ENCODE results near the gene AKR1A1. TPM values are rescaled to one million over a fixed set of nuclear protein-coding genes. Genes with fewer than 3 reads are reported as not detected.
A peak's percentile ranks its signal among the peaks of the same experiment; 100 is the strongest.
"Not testable (repeated sequence)": the region's sequence is repeated elsewhere in the genome, so short reads cannot be mapped to it uniquely, and the experiment has no call there.

The AKR1A1 gene
- total RNA-seq, 1 donor from 2014 or later, result 203 TPM

GRCh38 chr1:45508295-45509151 lies 42.1 kb upstream of the AKR1A1 start:
- peaks cover 55% of the 10 kb centered on the region for H3K36me3 ChIP-seq
- H3K4me3 ChIP-seq, result no peak overlapping the region
- ATAC-seq, result peak; percentile 16 to 28
- no peak overlapping the region for H3K27ac ChIP-seq
- no peak for DNase-seq
- H3K4me1 ChIP-seq, result peaks cover 16% of the 10 kb centered on the region
- TF ChIP-seq, protein P1, sequence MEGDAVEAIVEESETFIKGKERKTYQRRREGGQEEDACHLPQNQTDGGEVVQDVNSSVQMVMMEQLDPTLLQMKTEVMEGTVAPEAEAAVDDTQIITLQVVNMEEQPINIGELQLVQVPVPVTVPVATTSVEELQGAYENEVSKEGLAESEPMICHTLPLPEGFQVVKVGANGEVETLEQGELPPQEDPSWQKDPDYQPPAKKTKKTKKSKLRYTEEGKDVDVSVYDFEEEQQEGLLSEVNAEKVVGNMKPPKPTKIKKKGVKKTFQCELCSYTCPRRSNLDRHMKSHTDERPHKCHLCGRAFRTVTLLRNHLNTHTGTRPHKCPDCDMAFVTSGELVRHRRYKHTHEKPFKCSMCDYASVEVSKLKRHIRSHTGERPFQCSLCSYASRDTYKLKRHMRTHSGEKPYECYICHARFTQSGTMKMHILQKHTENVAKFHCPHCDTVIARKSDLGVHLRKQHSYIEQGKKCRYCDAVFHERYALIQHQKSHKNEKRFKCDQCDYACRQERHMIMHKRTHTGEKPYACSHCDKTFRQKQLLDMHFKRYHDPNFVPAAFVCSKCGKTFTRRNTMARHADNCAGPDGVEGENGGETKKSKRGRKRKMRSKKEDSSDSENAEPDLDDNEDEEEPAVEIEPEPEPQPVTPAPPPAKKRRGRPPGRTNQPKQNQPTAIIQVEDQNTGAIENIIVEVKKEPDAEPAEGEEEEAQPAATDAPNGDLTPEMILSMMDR (IDR thresholded peaks at IDR 0.05), result no peak
- no peaks in the 10 kb centered on the region for H3K27me3 ChIP-seq (ENCODE audit: low read depth)
- intact Hi-C loops (cut with DNase I), result no loop called here
- no peaks in the 10 kb centered on the region for H3K9me3 ChIP-seq

- Histone ChIP-seq H3K27me3 (ENCODE audit: low read depth) (no peaks in the 10 kb centered on the region), H3K27ac (no peak overlapping the region), H3K36me3 (peaks cover 73% of the 10 kb centered on the region), H3K4me1 (peaks cover 16% of the 10 kb centered on the region), H3K9me3 (no peaks in the 10 kb centered on the region), H3K4me3 (no peak overlapping the region)
- intact Hi-C loops (cut with DNase I), result loop anchor here (5.0 kb wide), 1 partner anchor 62 kb away; no protein-coding TSS in a partner anchor
- DNase-seq (no peak), ATAC-seq (peak; percentile 9 to 66)
- TF ChIP-seq, protein P1 (IDR thresholded peaks at IDR 0.05), result no peak
Measured at GRCh38 chr1:45510036-45510971, 40.3 kb upstream of the AKR1A1 start.

DNA sequence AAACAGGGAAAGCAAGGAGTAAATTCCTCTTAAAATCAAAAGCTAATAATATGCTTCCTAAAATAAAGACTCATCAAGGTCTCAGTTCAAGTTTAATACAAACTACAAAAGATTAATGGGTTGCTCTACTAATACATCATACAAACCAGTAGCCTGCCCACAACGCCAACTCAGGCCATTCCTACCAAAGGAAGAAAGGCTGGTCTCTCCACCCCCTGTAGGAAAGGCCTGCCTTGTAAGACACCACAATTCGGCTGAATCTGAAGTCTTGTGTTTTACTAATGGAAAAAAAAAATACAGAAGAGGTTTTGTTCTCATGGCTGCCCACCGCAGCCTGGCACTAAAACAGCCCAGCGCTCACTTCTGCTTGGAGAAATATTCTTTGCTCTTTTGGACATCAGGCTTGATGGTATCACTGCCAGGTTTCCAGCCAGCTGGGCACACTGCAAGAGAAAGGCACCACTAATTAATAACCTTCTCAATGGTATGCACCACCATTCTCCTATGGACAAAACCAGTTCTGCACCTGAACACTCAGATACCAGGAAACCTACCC lies 39.6 kb upstream of the AKR1A1 start:
- H3K4me1 ChIP-seq, result peaks cover 17% of the 10 kb centered on the region
- DNase-seq (no peak), ATAC-seq (no peak)
- H3K4me3 ChIP-seq, result no peak overlapping the region
- intact Hi-C loops (cut with DNase I), result loop anchor here (5.0 kb wide), 1 partner anchor 61 kb away; no protein-coding TSS in a partner anchor
- no peaks in the 10 kb centered on the region for H3K27me3 ChIP-seq (ENCODE audit: low read depth)
- H3K9me3 ChIP-seq, result no peaks in the 10 kb centered on the region
- TF ChIP-seq, protein P1 (IDR thresholded peaks at IDR 0.05), result no peak
- peaks cover 80% of the 10 kb centered on the region for H3K36me3 ChIP-seq
- H3K27ac ChIP-seq, result no peak overlapping the region

GRCh38 chr1:45512641-45513054 lies 38.0 kb upstream of the AKR1A1 start:
- H3K4me3 ChIP-seq, result no peak overlapping the region
- ATAC-seq, result peak; percentile 75 to 76
- H3K27ac ChIP-seq, result no peak overlapping the region
- no peaks in the 10 kb centered on the region for H3K9me3 ChIP-seq
- H3K36me3 ChIP-seq, result peaks cover 96% of the 10 kb centered on the region
- no peak for DNase-seq
- H3K4me1 ChIP-seq, result peaks cover 27% of the 10 kb centered on the region
- no peaks in the 10 kb centered on the region for H3K27me3 ChIP-seq (ENCODE audit: low read depth)
- TF ChIP-seq, protein P1 (IDR thresholded peaks at IDR 0.05), result peak; percentile 75
- intact Hi-C loops (cut with DNase I), result loop anchor here (5.0 kb wide), 1 partner anchor 60 kb away; no protein-coding TSS in a partner anchor

DNA sequence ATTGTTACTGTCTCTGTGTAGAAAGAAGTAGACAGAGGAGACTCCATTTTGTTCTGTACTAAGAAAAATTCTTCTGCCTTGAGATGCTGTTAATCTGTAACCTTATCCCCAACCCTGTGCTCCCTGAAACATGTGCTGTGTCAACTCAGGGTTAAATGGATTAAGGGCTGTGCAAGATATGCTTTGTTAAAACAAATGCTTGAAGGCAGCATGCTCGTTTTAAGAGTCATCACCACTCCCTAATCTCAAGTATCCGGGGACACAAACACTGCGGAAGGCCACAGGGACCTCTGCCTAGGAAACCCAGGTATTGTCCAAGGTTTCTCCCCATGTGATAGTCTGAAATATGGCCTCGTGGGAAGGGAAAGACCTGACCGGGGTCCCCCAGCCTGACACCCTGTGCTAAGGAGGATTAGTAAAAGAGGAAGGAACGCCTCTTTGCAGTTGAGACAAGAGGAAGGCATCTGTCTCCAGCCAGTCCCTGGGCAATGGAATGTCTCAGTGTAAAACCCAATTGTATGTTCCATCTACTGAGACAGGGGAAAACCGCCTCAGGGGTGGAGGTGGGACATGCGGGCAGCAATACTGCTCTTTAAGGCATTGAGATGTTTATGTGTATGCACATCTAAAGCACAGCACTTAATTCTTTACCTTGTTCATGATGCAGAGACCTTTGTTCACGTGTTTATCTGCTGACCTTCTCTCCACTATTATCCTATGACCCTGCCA lies 36.9 kb upstream of the AKR1A1 start:
- H3K9me3 ChIP-seq; DNase-seq; H3K27me3 ChIP-seq (ENCODE audit: low read depth); H3K4me3 ChIP-seq: not testable (repeated sequence)
- peak in 1 of 2 donors; percentile 37 for ATAC-seq
- H3K36me3 ChIP-seq, result peaks cover 100% of the 10 kb centered on the region
- intact Hi-C loops (cut with DNase I), result loop anchor here (5.0 kb wide), 1 partner anchor 59 kb away; no protein-coding TSS in a partner anchor
- H3K4me1 ChIP-seq, result peaks cover 23% of the 10 kb centered on the region
- peak overlapping the region; percentile 63 for H3K27ac ChIP-seq

Measured in lower lobe of right lung (tissue), 2 donors.